SIG-M5 (cell line): Measurements from ENCODE around the gene CNNM2.
"Not testable (repeated sequence)": the region's sequence is repeated elsewhere in the genome, so short reads cannot be mapped to it uniquely, and the experiment has no call there.

Source experiments
- DNase-seq: peaks from one replicate; lab custom pipeline; 2025; lab: John Stamatoyannopoulos, UW

Gene CNNM2

DNA sequence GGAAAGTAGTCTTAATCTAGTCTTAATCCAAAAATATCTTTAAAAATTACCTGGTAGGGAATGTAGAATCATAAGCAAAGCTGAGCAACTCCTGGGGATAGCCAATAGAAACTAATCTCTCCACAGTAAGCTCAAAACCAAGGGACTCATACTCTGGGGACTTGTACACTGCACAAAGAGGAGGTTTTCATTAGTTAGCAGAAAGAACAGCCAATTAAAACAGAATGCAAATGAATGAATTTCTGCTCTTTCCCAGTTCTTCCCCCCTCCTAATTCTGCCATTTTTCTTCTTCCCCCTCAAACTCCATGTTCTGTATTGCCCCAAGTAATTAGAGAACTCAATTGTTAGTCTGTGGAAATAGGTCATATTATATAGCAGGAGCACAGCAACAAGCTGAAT is 188.4 kb downstream of the CNNM2 start:
- no peak for DNase-seq

GRCh38 chr10:103109821-103110220 is 191.7 kb downstream of the CNNM2 start:
- no peak for DNase-seq

DNA sequence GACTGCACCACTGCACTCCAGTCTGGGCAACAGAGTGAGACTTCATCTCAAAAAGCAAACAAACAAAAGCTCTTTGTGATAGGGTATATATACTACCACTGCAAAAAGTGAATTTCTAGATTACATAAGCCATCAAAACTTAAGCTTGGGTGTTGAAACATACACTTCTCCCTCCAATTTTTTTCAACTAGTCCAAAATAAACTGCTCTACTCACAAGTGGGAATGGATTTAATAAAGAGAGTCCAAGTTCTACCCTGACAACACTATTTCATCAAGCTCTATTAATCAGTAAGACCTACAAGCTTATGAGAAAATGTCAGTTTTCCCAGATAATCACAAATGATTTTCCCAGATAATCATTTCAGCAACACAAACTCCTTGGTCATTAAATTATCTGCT is 192.3 kb downstream of the CNNM2 start:
- no peak for DNase-seq

DNA sequence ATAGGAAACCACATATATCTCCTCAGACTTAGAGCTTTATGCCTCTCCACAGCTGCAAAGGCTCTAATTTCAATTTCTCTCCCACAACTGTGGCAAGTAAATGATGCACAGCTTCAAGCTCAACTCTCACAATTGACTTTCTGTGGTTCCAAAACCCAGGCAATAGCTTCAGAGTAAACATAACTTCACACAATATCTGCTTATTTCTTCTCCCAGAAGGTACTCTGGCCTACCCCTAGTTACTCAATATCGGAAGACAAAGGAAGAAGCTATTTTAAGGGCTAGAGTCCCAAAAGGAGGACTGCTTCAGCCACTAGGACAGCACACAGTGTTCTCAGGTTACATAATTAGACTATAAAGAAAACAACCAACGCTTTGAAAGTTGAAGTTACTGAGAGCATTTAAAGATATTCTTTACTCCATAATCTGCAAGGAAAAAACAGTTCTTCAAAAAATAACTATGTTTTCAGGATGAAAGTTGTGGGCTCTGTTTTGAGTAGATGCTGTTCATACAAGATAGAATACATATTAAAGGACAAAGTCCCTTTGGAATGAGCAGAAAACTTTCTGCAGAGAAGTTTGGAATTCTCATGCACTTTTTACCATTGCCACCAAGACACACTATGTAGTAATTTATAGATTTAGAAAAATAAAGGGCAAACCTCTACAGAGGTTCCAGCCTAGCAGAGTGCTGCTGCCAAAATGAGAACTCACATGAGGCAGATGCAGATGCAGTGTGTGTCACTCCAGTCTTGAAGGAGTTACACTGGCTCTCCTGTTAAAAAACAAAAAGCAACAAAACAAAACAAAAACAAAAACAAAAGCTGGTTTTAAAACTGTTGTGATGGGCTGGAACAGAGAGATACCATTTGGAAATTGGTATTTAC is 193.2 kb downstream of the CNNM2 start:
- no peak for DNase-seq

GRCh38 chr10:103111918-103112877 is 194.1 kb downstream of the CNNM2 start:
- no peak for DNase-seq

- no peak for DNase-seq
Measured at GRCh38 chr10:103114876-103115275, 196.8 kb downstream of the CNNM2 start.

DNA sequence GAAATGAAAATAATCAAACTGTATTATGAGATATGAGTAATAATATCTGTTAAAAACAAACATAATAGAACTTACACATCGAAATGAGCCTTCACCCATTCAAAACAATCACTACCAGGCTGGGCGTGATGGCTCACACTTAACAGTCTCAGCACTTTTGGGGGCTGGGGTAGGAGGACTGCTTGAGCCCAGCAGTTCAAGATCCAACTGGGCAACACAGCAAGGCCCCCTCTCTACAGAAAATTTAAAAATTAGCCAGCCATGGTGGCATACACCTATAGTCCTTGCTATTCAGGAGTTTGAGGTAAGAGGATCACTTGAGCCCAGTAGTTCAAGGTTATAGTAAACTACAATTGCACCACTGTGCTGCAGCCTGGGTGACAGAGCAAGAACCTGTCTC is 199.2 kb downstream of the CNNM2 start:
- no peak for DNase-seq

DNA sequence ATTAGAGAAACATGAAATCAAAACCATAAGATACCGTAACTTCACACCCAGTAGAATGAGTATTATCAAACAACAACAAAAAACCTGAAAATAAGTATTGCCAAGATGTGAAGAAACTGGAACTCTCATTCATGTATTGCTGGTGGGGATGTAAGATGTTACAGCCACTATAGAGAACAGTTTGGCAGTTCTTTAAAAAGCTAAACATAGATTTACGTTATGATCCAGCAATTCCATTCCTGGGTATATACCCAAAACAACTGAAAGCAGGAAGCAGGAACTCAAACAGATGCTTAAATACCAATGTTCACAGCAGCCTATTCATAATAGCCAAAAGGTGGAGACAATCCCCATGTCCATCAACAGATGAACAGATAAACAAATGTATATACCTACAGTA is 202.5 kb downstream of the CNNM2 start:
- DNase-seq = no peak

GRCh38 chr10:103120977-103121735 is 203.1 kb downstream of the CNNM2 start:
- no peak for DNase-seq

DNA sequence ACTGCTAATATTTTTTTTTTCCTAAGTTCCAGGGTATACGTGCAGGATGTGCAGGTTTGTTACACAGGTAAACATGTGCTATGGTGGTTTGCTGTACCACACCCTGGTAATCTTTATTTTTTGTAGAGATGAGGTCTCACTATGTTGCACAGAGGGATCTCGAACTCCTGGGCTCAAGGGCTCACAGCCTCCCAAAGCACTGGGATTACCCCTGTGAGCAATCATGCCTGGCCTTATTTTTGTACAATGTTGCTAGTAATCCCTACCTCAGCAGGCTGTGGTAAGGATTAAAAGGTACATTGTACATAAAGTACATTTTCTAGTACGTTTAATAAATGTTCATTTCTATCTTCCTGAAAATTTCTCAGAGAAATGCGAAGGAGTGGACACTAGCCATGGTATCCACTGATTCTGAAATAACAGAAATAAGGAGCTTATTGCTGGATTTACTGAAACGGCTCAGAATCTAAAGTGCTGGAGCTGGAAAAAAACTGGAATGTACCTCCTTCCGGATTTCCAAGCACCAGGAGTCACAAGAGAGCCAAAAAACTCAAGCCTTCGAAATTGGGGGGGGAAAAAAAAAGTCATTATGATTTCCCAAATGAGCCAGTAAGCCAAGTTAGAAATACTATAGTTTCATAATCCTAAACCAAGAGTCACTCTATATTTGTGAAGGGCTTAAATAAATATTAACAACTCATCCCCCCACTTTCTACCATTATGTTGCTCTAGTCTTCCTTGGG is 205.4 kb downstream of the CNNM2 start:
- no peak for DNase-seq

GRCh38 chr10:103124420-103125096 is 206.5 kb downstream of the CNNM2 start:
- DNase-seq = no peak

- DNase-seq = no peak
Measured at GRCh38 chr10:103125323-103126267, 207.5 kb downstream of the CNNM2 start.

GRCh38 chr10:103127241-103127640 is 209.1 kb downstream of the CNNM2 start:
- no peak for DNase-seq

DNA sequence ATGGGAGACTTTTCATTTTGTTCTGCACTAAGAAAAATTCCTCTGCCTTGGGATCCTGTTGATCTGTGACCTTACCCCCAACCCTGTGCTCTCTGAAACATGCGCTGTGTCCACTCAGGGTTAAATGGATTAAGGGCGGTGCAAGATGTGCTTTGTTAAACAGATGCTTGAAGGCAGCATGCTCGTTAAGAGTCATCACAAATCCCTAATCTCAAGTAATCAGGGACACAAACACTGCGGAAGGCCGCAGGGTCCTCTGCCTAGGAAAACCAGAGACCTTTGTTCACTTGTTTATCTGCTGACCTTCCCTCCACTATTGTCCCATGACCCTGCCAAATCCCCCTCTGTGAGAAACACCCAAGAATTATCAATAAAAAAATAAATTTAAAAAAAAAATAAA is 212.1 kb downstream of the CNNM2 start:
- DNase-seq = not testable (repeated sequence)

- DNase-seq = no peak
Measured at GRCh38 chr10:103130910-103131309, 212.8 kb downstream of the CNNM2 start.

DNA sequence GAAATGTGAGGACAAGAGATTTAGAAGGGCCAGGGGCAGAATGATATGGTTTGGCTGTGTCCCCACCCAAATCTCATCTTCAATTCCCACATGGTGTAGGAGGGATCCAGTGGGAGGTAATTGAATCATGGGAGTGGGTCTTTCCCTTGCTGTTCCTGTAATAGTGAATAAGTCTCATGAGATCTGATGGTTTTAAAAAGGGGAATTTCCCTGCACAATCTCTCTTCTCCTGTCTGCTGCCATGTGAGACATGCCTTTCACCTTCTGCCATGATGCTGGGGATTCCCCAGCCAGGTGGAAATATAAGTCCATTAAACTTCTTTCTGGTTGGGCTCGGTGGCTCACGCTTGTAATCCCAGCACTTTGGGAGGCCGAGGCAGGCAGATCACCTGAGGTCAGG is 217.1 kb downstream of the CNNM2 start:
- not testable (repeated sequence) for DNase-seq

- no peak for DNase-seq
Measured at GRCh38 chr10:103139803-103140202, 221.7 kb downstream of the CNNM2 start.
